A673 (cell line): ENCODE results near the gene EPHA5.

Experiments
- CTCF ChIP-seq: fragments of 300-800, 200-600 bp; sonication (generic); conservative IDR thresholded peaks from 2 replicates; pipeline ENCODE4 v1.5.1; 2017; ENCODE audit warnings: low read depth, mild to moderate bottlenecking, antibody characterized with exemption, low read length, moderate library complexity, mixed read lengths
- EZH2 ChIP-seq: fragments of 200-600 bp; sonication (generic); IDR thresholded peaks from 2 replicates; pipeline ENCODE4 v1.6.1; 2017; ENCODE audit warnings: borderline replicate concordance, low read depth, mild to moderate bottlenecking, mixed read lengths, antibody characterized with exemption, low read length; ENCODE audit not compliant: poor library complexity, severe bottlenecking

GRCh38 chr4:65383589-65384305, 286.5 kb downstream of the EPHA5 start:
- TF ChIP-seq CTCF = no peak
- TF ChIP-seq EZH2 = no peak
